HepG2 (cell line): ENCODE results near the gene XPO1. TPM values are rescaled to one million over a fixed set of nuclear protein-coding genes. Genes with fewer than 3 reads are reported as not detected.

Source experiments
- ATF4 ChIP-seq, 2 experiments: fragments of 450-650 bp in 1 of 2; sonication (generic) in 1 of 2; formaldehyde crosslinking; IDR thresholded peaks; 2 replicates each; pipeline versions ENCODE4 v1.5.0 to v1.8.0; 2020 to 2022; ENCODE audit warnings: mild to moderate bottlenecking in 1 of 2, missing genetic modification reagents in 1 of 2
- CHCHD3 ChIP-seq: sonication (generic); formaldehyde crosslinking; IDR thresholded peaks from 2 replicates; pipeline ENCODE4 v1.8.0; 2022; ENCODE audit warnings: mild to moderate bottlenecking, missing genetic modification reagents, moderate library complexity
- ELF1 ChIP-seq: sonication (generic); formaldehyde crosslinking; IDR thresholded peaks from 2 replicates; pipeline ENCODE4 v1.4.0; 2020; ENCODE audit warnings: missing genetic modification reagents
- FIP1L1 ChIP-seq: fragments of 200-400 bp; formaldehyde crosslinking; IDR thresholded peaks from 2 replicates; pipeline ENCODE4 v1.6.1; 2018; ENCODE audit warnings: low read depth, mild to moderate bottlenecking, low read length, moderate library complexity, borderline replicate concordance; ENCODE audit not compliant: insufficient read depth
- HNRNPK ChIP-seq: fragments of 200-400 bp; formaldehyde crosslinking; IDR thresholded peaks from 2 replicates; pipeline ENCODE4 v1.6.1; 2018; ENCODE audit warnings: low read length, low read depth, moderate library complexity, mild to moderate bottlenecking; ENCODE audit not compliant: poor library complexity, severe bottlenecking
- KDM6A ChIP-seq: IDR thresholded peaks from 2 replicates; pipeline ENCODE4 v1.6.1; 2016; ENCODE audit warnings: low read depth
- NCOA2 ChIP-seq: sonication (generic); formaldehyde crosslinking; IDR thresholded peaks from 2 replicates; pipeline ENCODE4 v1.8.0; 2022; ENCODE audit warnings: inconsistent platforms
- NKX3-1 ChIP-seq: sonication (generic); formaldehyde crosslinking; IDR thresholded peaks from 2 replicates; pipeline ENCODE4 v1.5.0; 2020; ENCODE audit warnings: missing genetic modification reagents
- RBFOX2 ChIP-seq: fragments of 200-400 bp; formaldehyde crosslinking; IDR thresholded peaks from 2 replicates; pipeline ENCODE4 v1.6.1; 2017; ENCODE audit warnings: low read depth, mild to moderate bottlenecking, low read length
- RERE ChIP-seq: IDR thresholded peaks from 2 replicates; pipeline ENCODE4 v1.6.1; 2016; ENCODE audit warnings: low read depth, missing genetic modification reagents, missing compliant biosample characterization
- SNRNP70 ChIP-seq: fragments of 200-400 bp; formaldehyde crosslinking; IDR thresholded peaks from 2 replicates; pipeline ENCODE4 v1.6.1; 2017; ENCODE audit warnings: mild to moderate bottlenecking, low read depth, low read length, moderate library complexity
- SRSF9 ChIP-seq: fragments of 200-400 bp; formaldehyde crosslinking; IDR thresholded peaks from 2 replicates; pipeline ENCODE4 v1.6.1; 2018; ENCODE audit warnings: borderline replicate concordance, mild to moderate bottlenecking, low read depth, low read length; ENCODE audit not compliant: insufficient read depth, poor library complexity, severe bottlenecking
- TCF12 ChIP-seq, 2 experiments: fragments of 450-650 bp in 1 of 2; sonication (generic) in 1 of 2; formaldehyde crosslinking in 1 of 2; IDR thresholded peaks; 2 replicates each; pipeline versions ENCODE4 v1.6.1 to v1.8.0; 2017 to 2022; ENCODE audit warnings: antibody characterized with exemption in 1 of 2, mild to moderate bottlenecking in 1 of 2, missing genetic modification reagents in 1 of 2, moderate library complexity in 1 of 2
- ZNF207 ChIP-seq: fragments of 450-650 bp; IDR thresholded peaks from 2 replicates; pipeline ENCODE4 v1.6.1; 2016; ENCODE audit warnings: antibody characterized with exemption, borderline replicate concordance
- ZNF563 ChIP-seq: sonication (generic); formaldehyde crosslinking; IDR thresholded peaks from 2 replicates; pipeline ENCODE4 v1.8.0; 2022; ENCODE audit warnings: mild to moderate bottlenecking, moderate library complexity, missing genetic modification reagents
- ZNF607 ChIP-seq: sonication (generic); formaldehyde crosslinking; IDR thresholded peaks from 2 replicates; pipeline ENCODE4 v1.5.1; 2020; ENCODE audit warnings: missing genetic modification reagents, mild to moderate bottlenecking, borderline replicate concordance
- ZNF770 ChIP-seq: sonication (generic); formaldehyde crosslinking; IDR thresholded peaks from 2 replicates; pipeline ENCODE4 v1.5.0; 2020; ENCODE audit warnings: mild to moderate bottlenecking, missing genetic modification reagents
- ZNF878 ChIP-seq: sonication (generic); formaldehyde crosslinking; IDR thresholded peaks from 2 replicates; pipeline ENCODE4 v1.8.1; 2023; ENCODE audit warnings: mild to moderate bottlenecking, missing genetic modification reagents, moderate library complexity
- polyA plus RNA-seq, 8 experiments: library from polyadenylated mRNA; depleted of rRNA in 3 of 8; stranded (reverse) in 7 of 8; unstranded in 1 of 8; fragments of >200 nt; fragmentation: Illumina TruSeq in 4 of 8; extraction: Trizol in 4 of 8; gene quantifications; 2 replicates each; pipeline versions ENCODE4 v1.2.1 to v1.2.3, GENCODE V29; 2011 to 2016; ENCODE audit warnings: low read depth in 4 of 8, missing spikeins in 1 of 8, mixed read lengths in 1 of 8; ENCODE audit not compliant: insufficient read depth in 1 of 8
- total RNA-seq, 5 experiments: library from RNA; depleted of rRNA; stranded (reverse); fragments of >200 nt; fragmentation: Illumina TruSeq; extraction: Trizol; gene quantifications; 2 replicates each; pipeline ENCODE4 v1.2.3, GENCODE V29; 2016; ENCODE audit warnings: low read depth in 1 of 5
- TF ChIP-seq, protein P1 (sequence below): IDR thresholded peaks from 2 replicates; pipeline ENCODE4 v1.6.1; 2016; ENCODE audit warnings: missing compliant biosample characterization, missing genetic modification reagents, borderline replicate concordance

The XPO1 gene
- total and polyA plus RNA-seq, 2 of the 13 experiments (the other 11 are each of a cell fraction or from before 2014, with no cell fraction given): 67.4 to 212 TPM

DNA sequence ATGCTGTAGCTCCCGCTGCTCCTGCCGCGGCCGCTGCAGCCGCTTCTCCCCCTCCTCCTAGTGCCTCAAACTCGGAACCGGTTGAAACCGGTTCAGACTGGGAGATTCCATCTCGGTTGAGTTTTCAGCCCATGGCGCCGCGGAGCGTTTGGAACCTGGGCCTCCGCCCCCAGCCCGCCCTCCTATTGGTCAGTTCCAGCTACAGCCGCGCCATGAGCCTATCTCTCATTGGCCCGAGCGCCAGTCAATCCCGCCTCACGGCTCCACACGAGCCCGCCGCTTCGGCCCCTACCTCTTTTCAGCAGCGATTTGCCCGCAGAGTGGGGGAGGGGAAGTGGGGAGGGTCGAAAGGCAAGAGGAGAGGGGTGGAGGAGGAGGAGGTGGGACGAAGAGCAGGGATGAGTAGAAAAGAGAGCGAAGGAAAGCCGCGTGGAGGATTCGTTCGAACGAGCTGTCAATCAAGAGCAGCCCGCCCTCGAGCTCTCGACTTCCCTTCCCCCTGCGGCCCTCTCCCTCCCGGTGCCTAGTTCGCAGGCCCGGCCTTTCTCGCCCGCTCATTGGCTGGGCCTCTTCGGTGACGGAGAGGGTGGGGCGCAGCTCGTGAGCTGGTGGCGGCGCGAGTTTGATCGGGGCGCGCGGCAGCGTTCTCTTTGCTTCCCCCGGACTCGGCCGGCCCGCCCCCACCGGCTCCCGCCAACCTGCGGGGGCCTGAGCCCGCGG, at the start of gene XPO1 (continued):
- TF ChIP-seq RERE (CRISPR knock-in tag) (no peak), RBFOX2 (peak; percentile 83), ZNF207 (no peak), TCF12 (IDR thresholded peaks at IDR 0.05) (no peak), TCF12 (CRISPR knock-in tag; IDR thresholded peaks at IDR 0.05) (0 out of 2 replicates have a peak, but pooled peaks have one; percentile 45), FIP1L1 (no peak), HNRNPK (peak; percentile 81), SNRNP70 (no peak), KDM6A (CRISPR knock-in tag) (no peak; the same call in 1 of the 2 replicates), ZNF607 (CRISPR knock-in tag) (no peak; the same call in 1 of the 2 replicates), SRSF9 (no peak), NKX3-1 (CRISPR knock-in tag) (peak; percentile 68; the same call in 1 of the 2 replicates), NCOA2 (CRISPR knock-in tag) (no peak), ATF4 (CRISPR knock-in tag; IDR thresholded peaks at IDR 0.05) (no peak), CHCHD3 (CRISPR knock-in tag) (no peak), ZNF563 (CRISPR knock-in tag) (peak; percentile 34), ZNF770 (no peak; the same call in 1 of the 2 replicates), ELF1 (CRISPR knock-in tag) (peak; percentile 19; the same call in 1 of the 2 replicates), ZNF878 (CRISPR knock-in tag) (no peak)
- TF ChIP-seq, protein P1, sequence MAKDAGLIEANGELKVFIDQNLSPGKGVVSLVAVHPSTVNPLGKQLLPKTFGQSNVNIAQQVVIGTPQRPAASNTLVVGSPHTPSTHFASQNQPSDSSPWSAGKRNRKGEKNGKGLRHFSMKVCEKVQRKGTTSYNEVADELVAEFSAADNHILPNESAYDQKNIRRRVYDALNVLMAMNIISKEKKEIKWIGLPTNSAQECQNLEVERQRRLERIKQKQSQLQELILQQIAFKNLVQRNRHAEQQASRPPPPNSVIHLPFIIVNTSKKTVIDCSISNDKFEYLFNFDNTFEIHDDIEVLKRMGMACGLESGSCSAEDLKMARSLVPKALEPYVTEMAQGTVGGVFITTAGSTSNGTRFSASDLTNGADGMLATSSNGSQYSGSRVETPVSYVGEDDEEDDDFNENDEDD (CRISPR knock-in tag): peak; percentile 78; the same call in 1 of the 2 replicates
